HG02970 (cell line): ENCODE measurements around the gene PRADC1.
"Not testable (repeated sequence)": the region's sequence is repeated elsewhere in the genome, so short reads cannot be mapped to it uniquely, and the experiment has no call there.

ENCODE experiments used
- ATAC-seq: cut with Tn5 transposase; IDR thresholded peaks from one replicate; pipeline ENCODE4 v1.9.1; 2021; ENCODE audit warnings: mild to moderate bottlenecking, moderate library complexity, moderate number of reproducible peaks; ENCODE audit not compliant: unreplicated experiment, low FRiP score

Gene PRADC1

DNA sequence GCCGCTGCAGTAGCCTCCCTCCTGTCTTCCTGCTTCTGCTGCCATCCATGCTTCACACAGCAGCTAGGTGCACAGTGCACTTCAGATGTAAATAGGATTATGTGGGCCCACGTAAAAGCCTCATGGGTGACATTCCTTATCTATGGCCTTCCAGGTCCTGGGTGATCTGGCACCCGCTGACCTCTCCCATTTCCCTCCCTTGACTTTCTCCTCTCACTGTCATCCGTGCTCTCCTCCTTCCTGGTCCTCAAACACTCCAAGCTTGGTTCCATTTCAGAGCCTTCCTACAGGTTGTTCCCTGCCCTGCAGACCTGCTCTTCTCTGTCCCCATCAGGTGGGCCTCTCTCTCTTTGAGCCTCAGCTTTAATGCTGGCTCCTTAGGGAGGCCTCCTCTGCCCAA, 23.0 kb downstream of the PRADC1 start:
- no peak for ATAC-seq

DNA sequence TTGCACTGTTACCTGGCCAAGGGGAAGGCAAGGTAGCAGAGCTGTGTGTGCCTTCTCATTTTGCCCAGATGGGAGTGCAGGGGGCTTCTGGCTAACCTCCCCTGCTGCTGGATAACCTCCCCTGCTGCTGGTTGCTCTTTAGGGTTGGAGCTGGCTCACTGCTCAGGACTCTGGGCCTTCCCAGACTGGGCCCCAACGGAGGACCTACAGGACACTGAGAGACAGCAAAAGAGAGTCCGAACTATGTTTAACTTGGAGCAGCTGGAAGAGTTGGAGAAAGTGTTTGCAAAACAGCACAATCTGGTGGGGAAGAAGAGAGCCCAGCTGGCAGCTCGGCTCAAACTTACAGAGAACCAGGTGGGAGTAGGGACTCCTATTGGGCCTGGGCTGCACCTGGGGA, 24.8 kb downstream of the PRADC1 start:
- no peak for ATAC-seq

DNA sequence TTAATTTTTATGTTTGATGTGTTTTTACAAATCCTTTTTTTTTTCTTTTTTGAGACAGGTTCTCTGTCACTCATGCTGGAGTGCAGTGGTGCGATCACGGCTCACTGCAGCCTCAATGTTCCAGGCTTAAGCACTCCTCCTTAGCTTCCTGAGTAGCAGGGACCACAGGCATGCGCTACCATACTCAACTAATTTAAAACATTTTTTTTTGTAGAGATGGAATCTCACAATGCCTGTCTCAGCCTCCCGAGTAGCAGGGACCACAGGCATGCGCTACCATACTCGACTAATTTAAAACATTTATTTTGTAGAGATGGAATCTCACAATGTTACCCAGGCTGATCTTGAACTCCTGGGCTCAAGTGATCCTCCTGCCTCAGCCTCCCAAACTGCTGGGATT, 27.4 kb downstream of the PRADC1 start:
- ATAC-seq: no peak

DNA sequence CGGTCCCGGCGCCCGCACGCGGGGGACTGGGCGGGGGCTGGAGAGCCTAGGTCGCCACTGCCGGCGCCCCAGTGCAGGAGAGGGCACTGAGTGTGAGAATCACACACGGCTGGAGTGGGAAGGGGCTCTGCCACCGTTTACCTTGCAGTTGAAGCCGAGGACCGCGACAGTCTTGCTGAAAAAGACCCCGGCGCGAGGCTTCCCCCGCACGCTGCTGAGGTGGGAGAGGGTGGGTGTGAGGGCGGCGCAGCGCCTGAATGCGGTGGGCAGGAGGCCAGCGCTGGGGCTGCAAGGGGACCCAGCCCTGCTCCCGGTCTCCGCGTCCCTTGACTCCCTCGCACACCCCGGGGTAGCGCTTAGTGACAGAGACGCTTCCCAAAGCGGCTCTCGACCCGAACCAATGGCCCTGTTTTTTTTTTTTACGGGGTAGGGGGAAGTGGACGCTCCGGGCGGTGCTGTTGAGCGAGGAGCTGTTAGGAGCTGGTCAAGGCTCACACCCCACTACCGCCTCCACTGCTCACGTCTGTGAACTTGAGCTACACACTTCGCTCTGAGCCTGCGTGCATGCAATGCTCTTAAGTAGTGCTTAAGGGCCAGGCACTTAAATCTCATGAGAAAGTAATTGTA, 29.9 kb downstream of the PRADC1 start:
- no peak for ATAC-seq

DNA sequence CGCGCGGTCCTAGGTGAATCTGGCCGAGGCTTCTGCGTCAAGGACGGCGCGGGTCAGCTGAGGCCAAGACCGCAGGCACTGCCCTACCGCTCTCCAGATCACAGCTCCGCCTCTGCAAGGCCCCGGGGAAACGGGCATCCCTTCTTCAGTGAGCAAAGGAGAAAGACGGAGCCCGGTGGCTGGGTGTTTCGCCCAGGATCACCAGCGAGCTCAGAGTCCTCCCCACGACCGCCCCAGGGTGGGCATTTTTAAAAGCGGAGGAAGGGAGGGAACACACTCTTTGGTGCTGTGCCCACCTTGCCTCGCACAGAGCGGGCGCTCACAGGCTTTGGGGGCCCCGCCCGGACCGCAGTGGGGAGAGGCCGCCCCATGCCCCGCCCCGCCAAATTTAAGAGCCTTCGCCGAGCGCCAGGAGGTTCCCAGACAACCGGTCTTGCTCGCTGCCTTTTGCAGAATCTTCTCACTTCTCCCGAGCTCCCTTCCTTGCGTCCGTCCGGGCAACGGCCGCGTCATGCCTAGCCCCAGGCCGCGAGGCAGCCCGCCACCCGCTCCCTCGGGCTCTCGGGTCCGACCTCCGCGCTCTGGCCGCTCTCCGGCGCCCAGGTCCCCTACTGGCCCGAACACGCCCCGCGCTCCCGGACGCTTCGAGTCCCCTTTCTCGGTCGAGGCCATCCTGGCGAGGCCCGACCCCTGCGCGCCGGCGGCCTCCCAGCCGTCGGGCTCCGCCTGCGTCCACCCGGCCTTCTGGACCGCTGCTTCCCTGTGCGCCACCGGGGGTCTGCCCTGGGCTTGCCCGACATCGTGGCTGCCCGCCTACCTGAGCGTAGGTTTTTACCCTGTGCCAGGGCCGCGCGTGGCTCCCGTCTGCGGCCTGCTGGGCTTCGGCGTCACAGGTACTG, 30.6 kb downstream of the PRADC1 start, which contains the start of gene NOTO:
NOTO (plus strand) TSS at position 419 of the 899 bp plus-strand sequence; CDS start at position 512, 93 bp downstream.
- no peak for ATAC-seq

DNA sequence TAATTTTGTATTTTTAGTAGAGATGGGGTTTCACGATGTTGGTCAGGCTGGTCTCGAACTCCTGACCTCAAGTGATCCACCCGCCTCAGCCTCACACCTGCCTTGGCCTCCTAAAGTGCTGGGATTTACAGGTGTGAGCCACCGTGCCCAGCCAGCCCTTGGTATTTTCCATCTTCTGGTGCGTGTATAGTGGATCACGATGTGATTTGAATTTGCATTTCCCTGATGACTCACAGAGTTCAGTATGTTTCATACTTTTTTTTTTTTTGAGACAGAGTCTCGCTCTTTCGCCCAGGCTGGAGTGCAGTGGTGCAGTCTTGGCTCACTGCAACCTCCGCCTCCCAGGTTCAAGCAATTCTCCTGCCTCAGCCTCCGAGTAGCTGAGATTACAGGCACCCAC, 32.8 kb downstream of the PRADC1 start:
- not testable (repeated sequence) for ATAC-seq

DNA sequence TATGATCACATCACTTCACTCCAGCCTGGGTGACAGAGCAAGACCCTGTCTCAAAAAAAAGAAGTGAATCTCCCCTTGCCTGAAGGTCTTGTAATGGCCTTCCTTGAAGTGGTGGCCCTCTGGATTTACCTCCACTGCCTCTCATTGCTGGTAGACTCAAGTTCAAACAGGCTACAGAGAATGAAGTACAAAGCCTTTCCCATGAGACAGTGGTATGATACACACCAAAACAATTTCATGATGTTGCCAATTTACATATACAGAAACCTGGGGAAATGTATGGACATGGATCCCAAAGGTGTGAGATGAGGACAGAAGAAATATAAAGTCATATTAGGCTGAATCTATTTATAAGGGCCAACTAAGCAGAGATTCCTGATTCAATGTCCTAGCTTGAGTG, 35.5 kb downstream of the PRADC1 start:
- no peak for ATAC-seq

DNA sequence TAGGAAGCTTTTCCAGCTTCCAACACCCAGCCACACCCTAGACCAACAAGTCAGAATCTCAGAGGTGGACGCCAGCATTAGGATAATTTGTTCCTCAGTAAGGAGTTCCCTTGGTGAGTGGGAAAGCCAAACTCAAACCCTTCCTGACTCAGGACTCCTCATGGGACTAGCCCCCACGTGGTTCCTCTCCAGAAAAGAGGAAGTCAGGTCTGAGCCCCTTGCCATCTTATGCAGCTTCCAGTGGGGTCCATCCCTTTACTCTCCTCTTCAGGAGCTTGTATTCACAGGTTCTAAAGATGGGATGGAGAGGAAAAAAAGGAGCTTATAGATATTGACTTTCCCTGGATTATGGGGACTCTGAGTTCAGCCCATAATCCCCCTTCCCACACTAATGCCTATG, 45.5 kb downstream of the PRADC1 start:
- no peak for ATAC-seq

DNA sequence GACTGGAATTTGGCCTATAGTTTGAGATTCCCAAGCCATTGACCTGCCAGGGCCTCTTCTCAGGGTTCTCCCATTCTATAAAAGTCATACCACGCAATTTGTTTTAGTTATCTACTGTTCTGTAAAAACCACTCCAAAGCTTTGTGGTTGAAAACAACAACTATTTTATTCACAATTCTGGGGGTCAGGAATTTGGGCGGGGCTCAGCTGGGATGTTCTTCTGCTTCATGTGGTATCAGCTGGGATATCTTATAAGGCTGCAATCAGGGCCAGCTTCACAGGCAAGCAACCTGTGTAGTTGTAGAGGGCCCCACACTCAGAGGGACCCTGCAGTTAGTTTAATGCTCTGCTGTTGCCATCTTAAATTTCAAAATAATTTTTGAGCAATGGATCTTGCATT, 47.1 kb downstream of the PRADC1 start:
- no peak for ATAC-seq
